Stimulated activated CD4-positive, alpha-beta T cell treated with anti-CD3 and anti-CD28 coated beads, Interleukin-12 subunit alpha, Interleukin-12 subunit beta, amount 100 ng/mL, for 24 hours (primary cell): ENCODE measurements around the gene DNAAF1.
A peak's percentile ranks its signal among the peaks of the same experiment; 100 is the strongest.
"Not testable (repeated sequence)": the region's sequence is repeated elsewhere in the genome, so short reads cannot be mapped to it uniquely, and the experiment has no call there.

Source experiments
- DNase-seq, 2 experiments: peaks; one replicate each; pipeline ENCODE4 v3.0.0-alpha.2; 2020; ENCODE audit warnings: low read depth in 2 of 2

The DNAAF1 gene

DNA sequence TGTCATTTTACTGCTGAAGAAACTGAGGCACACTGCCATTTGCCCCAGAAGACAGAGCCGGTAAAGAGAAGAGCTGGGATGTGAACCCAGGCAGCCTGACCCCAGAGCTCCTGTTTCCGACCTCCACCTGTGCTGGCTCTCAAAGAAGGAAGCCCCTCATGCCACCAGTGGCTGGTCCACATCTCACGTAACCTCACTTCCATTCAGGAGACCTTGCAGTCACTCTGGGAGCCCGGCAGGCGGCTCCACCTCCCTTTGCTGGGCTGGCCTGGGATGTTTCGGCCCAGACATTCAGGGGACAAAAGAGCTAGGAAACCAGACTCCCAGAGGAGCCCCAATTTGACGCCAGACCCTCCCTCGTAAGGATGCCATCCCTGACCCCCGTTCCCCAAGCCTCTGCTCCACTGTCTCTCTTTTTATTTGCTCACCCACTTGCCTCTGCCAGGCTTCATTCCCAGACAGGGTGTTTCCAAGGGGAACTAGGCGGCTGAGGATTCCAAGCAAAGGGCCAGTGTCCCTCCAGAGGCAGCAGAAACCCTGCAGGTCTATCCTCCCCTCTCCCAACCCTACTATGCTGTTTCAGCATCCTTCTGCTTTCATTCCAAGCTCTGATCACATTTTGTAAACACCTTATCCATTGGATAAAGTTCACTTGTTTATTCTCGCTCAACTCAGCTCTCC, 38.9 kb downstream of the DNAAF1 start:
- no peak for DNase-seq

DNA sequence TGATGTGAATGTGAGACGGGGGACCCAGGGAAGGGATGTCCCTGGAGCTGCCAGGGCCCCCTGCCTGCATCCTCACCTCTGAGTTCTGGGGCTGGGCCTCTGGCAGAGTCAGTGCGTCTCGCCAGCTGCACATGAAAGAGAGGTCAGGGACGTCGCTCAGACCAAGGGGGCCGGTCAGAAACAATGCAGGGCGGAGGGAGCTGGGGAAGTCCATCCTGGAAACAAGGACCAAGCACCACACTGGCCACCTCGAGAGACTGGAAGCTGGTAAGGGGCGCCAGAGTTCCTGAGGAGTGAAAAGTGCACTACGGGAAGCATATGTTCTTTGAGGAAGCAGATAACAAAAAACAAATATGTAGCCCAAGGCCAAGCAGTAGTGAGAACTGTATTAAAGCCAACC, 39.7 kb downstream of the DNAAF1 start:
- DNase-seq, result no peak

DNA sequence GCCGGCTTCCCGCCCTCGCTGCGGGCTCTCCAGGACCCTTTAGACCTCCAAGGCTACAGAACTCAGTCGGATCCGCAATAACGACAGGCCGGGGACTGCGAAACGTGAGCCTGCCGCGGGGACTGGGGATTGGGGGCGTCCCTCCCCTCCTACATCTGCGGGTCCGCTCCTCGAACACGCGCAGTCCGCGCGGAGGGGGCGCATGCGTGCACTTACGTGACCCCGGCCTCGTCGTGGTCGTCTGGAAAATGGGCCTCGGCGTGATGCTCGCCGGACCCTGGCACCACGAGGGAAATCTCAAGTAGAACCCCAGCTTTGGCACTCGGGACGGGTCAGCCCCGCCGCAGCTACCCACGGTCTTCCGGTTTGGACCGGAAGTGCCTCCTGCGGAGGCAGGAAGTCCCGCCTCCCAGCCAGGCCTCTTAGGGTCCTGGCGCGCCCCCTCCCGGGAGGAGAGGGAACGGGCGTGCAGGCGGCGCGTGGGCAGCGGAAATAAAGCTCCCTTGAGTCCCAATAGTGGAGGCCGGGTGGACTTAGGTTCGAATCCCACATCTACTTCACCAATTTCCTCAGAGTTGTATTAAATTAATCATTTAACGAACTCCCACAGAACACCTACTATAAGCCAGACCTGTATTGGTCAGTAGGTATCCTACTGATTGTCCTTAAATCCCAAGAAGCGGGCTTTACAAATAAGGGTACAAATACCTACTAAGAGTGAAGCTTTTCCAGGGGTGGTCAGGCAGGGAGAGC, 41.8 kb downstream of the DNAAF1 start, which contains the start of gene TAF1C:
TAF1C (minus strand) TSS at position 373 of the 753 bp plus-strand sequence. CDS start 2,069 bp downstream, outside the sequence.
- peak; percentile 84 to 88 for DNase-seq

DNA sequence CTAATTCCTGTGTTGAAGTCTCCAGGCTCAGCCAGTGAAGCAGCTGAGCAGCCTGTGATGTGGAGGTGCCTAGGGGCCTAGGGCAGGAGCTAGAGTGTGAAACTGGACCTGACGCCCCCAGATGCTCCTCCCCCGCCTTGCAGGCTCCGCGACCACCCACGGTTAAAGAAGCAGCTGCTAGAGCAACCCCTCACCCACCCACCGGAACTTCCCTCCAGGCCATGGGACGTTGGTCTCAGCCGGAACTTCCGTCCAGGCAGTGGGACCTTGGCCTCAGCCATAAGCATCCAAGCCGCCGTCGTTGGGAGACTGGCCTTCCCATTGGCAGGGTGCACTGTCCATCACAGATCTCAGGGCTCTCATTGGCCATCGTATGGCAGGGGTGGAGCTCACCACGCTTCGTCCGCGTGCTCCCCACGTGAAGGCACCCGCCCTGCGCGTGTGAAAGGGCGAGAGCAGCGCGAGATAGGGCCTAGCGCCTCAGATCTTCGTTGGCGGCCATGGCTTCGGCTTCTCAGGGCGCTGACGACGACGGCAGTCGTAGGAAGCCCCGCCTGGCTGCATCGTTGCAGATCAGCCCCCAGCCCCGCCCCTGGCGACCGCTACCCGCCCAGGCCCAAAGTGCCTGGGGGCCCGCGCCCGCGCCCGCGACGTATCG, 45.8 kb downstream of the DNAAF1 start, which contains the start of gene ADAD2:
ADAD2 (plus strand) TSS at position 427 of the 658 bp plus-strand sequence; CDS start at position 501, 74 bp downstream.
- no peak for DNase-seq

DNA sequence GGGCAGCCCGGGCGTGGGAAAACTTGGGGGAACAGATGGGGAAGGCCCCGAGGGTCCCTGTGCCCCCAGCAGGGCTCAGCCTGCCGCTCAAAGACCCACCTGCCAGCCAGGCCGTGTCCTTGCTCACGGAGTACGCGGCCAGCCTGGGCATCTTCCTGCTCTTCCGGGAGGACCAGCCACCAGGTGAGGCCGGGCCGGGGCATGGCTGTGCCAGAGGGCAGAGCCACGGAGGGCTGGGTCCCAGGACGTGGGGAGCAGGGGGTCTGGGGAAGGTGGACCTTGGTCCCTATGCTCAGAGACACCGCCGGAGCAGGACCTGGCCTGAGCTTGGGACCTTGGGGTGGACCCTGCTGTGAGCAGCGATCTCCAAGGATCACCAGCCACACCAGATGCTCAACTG, 46.4 kb downstream of the DNAAF1 start:
- no peak for DNase-seq

DNA sequence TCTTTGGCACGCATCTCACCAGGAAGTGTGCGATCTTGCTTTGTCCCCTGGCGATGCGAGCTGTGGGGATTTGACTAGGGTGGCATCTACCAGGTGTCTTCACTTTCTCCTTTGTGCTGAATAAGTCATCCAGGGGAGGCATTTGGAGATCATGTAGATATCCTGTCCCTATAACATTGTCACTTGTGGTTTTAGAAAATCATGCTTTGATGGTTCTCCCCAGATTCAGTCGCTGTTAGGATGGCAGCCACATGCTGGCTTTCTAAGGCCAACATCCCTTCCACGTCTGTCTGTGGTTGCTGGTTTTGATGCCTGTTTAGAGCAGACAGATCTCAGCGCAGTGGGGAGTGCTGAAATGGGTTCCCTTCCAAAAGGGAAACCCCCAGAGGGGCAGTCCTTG, 48.4 kb downstream of the DNAAF1 start:
- DNase-seq, result no peak

DNA sequence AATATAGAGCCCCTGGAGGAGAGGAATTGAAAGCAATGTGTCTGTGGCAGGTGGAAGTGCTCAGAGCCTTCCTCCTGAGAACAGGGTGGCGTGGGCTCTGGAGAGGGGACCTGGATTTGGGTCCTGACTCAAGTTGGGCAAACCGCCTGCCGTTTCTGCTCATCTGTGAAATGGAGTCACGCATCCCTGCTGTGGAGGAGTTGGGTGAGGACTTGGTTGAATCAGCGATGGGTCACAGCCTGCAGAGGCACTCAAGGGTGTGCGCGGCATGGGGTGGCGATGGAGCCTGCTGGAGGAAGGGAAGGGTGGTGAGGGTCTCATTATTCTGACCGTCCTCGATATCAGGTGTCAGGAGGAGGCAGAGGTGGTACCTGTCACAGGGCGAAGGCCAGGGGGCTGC, 48.9 kb downstream of the DNAAF1 start:
- no peak for DNase-seq

DNA sequence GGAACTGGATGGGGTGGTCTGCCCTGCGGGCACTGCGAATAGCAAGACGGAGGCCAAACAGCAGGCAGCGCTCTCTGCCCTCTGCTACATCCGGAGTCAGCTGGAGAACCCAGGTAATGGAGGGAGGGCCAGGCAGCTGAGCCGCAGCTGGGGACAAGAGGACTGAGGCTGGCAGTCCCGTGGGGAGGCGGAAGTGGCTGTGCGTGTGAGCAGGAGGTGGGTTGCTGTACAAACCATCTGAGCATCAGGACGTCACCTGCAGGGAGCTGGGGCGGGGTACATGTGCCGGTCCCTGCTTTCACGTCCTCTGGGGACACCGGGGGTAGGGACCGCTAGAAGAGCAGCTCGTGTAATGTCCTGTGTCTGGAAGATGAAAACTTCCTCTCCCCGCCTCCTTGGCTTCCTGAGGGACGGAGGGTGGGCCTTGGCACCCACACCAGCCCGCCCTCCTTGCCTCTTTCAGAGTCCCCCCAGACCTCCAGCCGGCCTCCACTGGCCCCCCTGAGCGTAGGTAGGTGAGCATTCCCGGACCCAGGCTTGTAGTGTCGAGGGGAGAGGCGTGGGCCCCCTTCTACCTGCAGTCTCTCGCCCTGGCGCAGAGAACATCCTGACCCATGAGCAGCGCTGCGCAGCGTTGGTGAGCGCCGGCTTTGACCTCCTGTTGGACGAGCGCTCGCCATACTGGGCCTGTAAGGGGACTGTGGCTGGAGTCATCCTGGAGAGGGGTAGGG, 49.5 kb downstream of the DNAAF1 start:
- DNase-seq, result no peak

DNA sequence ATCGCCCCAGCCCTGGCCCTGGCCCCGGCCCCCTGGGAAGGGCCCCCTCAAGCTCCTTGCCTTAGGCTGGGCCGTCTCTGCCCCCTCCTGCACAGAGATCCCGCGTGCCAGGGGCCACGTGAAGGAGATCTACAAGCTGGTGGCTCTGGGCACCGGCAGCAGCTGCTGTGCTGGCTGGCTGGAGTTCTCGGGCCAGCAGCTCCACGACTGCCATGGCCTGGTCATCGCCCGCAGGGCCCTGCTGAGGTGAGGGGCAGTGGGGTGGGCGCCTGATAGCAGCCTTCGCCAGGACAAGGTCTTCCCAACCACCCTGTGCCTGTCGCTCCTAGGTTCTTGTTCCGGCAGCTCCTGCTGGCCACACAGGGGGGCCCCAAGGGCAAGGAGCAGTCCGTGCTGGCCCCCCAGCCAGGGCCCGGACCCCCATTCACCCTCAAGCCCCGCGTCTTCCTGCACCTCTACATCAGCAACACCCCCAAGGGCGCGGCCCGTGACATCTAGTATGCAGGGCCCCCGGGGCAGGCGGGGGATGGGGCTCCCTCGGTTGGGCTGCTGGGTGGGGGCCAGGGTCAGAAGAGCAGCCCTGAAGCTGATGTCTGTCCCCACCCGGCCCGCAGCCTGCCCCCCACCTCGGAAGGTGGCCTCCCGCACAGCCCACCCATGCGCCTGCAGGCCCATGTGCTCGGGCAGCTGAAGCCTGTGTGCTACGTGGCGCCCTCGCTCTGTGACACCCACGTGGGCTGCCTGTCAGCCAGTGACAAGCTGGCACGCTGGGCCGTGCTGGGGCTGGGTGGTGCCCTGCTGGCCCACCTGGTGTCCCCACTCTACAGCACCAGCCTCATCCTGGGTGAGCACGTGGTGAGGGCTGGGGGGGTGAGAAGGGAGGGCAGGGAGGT, 50.3 kb downstream of the DNAAF1 start:
- no peak for DNase-seq

DNA sequence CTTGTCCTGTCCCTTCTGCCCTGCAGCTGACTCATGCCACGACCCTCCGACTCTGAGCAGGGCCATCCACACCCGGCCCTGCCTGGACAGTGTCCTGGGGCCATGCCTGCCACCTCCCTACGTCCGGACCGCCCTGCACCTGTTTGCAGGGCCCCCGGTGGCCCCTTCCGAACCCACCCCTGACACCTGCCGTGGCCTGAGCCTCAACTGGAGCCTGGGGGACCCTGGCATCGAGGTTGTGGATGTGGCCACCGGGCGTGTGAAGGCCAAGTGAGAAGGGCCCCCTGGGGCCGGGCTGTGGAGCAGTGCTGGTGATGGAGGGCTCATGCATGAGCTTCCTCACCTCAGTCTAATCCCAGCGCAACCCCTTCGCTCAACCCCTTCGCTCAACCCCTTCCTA, 51.0 kb downstream of the DNAAF1 start:
- DNase-seq, result no peak

DNA sequence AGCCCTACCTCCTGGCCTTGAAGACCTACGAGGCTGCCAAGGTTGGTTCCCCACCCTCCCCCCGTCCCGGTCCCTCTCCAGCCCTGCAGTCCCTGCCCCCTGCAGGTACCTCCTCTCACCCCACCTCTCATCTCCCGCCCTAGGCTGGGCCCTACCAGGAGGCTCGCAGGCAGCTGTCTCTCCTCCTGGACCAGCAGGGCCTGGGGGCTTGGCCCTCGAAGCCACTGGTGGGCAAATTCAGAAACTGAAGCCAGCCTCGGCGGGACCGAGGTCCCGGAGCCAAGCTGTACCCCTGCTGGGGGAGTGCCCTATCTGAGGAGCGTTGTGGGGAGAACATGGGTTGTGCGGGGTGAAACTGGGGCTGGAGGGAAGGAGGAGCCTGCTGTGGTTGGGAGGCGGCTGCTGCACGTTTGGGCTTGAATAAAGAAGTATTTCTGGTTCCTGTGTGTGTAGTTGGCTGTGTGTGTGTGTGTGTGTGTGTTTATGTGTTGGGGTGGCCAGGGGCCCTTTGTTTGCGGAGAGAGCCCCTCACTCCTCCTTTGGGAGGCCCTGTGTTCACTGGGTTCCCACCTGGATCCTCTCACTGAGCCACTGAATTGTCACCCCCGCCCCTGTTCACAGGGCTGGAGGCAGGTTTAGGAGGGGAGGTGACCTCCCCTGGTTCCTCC, 51.8 kb downstream of the DNAAF1 start:
- DNase-seq, result no peak

DNA sequence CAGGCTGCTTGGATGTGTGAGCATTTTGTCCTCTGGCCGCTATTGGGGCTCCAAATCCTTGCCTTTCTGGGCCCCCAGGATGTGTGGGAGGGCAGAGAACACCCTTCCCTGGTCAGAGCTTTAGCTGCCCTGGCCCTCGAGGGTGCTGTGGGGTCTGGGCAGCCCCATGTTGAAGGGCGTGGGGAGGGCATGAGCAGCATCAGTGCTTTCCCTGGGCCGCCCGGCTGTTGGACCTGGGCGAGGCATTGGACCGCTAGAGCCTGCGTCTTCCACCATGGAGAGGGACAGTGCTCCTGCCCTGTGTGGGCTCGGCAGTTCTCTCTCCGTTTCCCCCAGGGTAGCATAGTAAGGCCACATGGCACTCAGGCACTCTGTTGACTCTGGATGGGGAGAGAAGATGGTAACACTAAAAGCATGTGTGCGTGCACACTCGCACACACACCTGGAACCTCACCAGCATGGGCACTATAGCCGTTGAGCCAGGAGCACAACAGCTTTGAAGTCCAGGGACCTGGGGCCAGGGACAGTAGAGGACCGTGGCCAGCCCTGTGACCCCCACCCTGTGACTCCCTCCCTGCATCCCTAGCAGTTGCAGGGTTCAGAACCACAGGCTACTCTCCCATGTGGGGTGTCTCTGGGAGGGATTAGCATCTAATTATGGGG, 52.5 kb downstream of the DNAAF1 start:
- no peak for DNase-seq

DNA sequence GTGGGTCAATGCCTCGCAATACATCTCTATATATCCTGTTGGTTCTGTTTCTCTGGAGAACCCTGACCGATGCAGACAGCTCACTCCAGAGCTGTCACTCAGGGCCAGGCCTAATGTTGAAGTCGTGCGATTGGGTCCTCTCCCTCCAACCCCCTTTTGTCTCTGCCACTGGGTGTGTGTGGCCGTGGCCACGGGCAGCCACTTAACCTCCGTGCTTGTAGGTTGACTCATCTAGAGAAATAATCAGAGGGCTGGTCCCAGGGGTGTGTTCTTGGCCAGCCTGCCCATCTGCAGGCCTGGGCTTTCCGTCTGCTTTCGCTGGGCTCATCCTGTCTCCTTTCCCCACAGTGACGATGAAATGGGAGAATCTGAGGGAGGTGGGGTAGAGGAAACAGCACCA, 53.3 kb downstream of the DNAAF1 start:
- DNase-seq, result no peak

DNA sequence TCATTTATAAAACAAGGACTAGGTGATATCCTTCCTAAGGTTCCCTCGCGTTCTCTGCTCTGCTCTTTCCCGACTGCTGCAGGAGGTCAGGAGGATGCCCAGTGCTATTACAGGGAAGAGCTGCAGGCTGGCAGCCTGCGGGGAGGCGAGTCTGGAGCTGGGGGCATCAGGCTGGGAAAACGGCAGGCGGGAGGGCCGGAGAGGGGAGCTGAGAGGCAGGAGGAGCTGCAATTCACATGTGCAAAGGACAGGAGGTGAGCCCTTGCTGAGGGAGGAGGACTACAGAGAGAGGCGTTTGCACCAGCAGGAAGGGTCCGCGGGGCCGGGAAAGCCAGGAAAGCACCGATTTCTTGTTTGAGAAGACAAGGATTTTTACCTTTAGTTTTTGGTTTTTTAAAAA, 54.0 kb downstream of the DNAAF1 start:
- DNase-seq, result no peak

DNA sequence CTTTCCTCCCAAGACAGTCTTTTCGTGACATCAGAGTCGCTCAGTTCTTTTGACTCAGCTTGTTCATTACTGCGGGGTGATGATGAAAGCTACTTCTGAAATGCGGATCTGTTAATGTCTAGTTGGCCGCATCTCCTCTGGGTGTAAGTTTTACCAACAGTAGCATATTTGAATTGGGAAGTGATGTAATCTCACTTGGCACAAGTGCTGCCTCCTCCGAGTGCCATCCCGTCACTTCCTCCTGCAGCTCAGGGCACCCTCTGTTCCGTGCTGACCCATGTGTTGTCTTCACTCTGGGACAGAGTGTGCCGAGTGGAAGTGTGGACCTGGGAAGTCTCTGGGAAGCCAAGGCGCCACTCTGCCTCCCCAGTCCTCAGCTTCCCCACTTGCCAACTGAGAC, 54.8 kb downstream of the DNAAF1 start:
- DNase-seq, result no peak

DNA sequence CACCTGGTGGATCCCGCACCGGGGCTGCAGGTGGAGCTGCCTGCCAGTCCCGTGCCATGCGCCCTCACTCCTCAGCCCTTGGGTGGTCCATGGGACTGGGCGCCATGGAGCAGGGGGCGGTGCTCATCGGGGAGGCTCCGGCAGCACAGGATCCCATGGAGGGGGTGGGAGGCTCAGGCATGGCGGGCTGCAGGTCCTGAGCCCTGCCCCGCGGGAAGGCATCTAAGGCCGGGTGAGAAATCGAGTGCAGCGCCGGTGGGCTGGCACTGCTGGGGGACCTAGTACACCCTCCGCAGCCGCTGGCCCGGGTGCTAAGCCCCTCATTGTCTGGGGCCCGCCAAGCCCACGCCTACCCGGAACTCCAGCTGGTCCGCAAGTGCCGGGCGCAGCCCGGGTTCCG, 59.4 kb downstream of the DNAAF1 start:
- DNase-seq, result not testable (repeated sequence)

DNA sequence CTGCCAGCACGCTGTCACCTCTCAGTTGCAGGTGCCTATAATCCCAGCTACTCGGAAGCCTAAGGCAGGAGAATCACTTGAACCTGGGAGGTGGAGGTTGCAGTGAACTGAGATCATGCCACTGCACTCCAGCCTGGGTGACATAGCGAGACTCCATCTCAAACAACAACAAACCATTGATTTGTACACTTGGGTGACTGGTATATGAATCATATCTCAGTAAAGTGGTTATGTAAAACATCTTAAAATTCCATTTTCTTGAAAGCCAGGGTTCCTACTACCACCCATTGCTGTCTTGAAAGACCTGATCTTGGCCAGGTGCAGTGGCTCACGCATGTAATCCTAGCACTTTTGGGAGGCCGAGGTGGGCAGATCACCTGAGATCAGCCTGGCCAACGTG, 60.0 kb downstream of the DNAAF1 start:
- DNase-seq, result not testable (repeated sequence)

DNA sequence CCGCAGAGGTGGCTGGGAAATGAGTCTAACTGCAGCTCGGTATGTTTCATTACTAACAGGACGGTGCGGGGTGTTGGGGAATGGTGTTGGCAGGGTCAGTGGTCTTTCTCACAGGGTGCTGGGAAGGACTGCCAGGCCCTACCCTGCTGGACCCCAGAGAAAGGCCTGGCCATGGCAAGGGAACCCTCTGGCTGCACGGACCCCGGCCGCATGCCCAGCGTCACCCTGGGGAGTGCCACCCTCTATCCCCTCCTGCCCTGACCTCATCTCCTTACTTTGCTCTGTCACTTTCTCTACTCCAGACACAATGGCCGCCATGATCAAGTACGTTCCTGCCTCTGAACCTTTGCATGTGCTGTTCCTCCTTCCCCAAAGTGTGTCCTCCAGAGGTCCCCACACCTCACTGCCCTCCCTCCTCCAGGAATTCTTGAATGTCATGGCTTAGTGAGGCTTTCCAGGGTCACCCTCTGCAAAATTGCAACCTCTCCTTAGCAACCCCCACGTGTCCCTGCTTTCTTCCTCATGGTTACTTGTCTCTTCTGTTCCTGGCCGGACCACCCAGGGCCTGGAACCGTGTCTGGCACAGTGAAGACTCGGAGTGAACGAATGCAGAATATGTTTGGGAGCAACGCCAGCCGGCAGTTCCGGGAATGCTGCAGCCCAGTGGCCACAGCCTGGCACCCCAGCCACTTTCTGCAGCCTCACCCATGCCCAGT, 61.0 kb downstream of the DNAAF1 start:
- DNase-seq, result no peak

DNA sequence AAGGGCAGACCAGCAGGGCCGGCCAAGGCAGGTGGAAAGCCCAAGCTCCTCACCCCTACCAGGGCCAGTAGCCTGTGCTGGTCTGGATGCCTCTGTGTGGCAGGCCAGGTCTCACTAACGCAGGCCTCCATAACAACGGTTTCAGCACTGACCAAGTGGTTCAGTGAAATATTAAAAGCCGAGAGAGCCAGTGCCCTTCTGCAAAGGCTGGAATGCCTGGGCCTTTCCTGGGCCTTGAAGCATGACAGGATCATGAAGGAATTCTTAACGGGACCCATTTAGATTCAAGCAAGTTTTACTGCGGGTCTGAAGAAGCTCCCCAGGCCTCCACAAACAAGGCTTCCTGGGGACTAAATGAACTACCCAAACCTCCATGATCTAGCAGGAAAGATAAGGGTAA, 62.1 kb downstream of the DNAAF1 start:
- DNase-seq, result no peak
